ENCODE data around the gene PTPRC.
"Not testable (repeated sequence)": the region's sequence is repeated elsewhere in the genome, so short reads cannot be mapped to it uniquely, and the experiment has no call there.

PTPRC gene, protein sequence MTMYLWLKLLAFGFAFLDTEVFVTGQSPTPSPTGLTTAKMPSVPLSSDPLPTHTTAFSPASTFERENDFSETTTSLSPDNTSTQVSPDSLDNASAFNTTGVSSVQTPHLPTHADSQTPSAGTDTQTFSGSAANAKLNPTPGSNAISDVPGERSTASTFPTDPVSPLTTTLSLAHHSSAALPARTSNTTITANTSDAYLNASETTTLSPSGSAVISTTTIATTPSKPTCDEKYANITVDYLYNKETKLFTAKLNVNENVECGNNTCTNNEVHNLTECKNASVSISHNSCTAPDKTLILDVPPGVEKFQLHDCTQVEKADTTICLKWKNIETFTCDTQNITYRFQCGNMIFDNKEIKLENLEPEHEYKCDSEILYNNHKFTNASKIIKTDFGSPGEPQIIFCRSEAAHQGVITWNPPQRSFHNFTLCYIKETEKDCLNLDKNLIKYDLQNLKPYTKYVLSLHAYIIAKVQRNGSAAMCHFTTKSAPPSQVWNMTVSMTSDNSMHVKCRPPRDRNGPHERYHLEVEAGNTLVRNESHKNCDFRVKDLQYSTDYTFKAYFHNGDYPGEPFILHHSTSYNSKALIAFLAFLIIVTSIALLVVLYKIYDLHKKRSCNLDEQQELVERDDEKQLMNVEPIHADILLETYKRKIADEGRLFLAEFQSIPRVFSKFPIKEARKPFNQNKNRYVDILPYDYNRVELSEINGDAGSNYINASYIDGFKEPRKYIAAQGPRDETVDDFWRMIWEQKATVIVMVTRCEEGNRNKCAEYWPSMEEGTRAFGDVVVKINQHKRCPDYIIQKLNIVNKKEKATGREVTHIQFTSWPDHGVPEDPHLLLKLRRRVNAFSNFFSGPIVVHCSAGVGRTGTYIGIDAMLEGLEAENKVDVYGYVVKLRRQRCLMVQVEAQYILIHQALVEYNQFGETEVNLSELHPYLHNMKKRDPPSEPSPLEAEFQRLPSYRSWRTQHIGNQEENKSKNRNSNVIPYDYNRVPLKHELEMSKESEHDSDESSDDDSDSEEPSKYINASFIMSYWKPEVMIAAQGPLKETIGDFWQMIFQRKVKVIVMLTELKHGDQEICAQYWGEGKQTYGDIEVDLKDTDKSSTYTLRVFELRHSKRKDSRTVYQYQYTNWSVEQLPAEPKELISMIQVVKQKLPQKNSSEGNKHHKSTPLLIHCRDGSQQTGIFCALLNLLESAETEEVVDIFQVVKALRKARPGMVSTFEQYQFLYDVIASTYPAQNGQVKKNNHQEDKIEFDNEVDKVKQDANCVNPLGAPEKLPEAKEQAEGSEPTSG (N-terminal part only)

DNA sequence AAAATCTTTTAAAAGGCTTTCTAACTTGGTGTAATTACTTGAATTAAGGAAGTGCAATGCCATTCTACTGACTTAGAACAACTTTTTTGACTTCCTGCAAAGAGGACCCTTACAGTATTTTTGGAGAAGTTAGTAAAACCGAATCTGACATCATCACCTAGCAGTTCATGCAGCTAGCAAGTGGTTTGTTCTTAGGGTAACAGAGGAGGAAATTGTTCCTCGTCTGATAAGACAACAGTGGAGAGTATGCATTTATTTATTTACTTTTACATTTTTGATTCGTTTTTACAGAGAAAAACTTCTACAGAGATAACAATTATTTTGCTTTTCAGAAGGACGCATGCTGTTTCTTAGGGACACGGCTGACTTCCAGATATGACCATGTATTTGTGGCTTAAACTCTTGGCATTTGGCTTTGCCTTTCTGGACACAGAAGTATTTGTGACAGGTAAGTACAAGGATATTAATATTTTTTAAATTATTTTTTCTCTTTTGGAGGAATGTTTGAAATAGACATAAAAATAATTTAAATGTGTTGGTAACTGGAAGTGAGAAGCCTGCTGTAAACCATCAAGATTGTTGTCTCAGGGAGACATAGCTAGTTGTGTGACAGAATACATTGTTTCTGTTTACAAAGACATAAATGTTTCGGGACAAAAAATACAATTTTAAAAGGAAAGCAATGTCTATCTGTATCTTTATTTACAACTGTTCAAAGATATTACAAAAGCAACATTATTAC is at the start of gene PTPRC:
PTPRC (plus strand) TSS at position 147 of the 742 bp plus-strand sequence; CDS start at position 376, 229 bp downstream.
- no peak for DNase-seq (ENCODE audit: low read depth in 2 of 2, low spot score in 1 of 2)

DNA sequence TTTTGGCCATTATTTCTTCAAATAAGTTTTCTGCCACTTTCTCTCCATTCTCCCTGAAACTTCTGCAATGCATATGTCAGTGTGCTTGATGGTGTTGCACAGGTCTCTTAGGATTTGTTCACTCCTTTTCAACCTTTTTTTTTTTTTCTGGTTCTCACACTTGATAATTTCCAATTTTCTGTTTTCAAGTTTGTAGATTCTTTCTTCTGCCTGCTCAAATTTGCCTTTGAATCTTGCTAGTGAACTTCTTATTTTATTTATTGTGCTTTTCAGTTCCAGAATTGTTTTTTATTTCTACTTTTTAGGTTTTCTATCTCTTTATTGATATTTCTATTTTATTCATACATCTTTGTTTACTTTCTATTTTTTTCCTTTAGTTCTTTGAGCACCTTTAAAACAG is 48.4 kb upstream of the PTPRC start:
- DNase-seq (ENCODE audit: low read depth in 2 of 2, low spot score in 1 of 2) = no peak

DNA sequence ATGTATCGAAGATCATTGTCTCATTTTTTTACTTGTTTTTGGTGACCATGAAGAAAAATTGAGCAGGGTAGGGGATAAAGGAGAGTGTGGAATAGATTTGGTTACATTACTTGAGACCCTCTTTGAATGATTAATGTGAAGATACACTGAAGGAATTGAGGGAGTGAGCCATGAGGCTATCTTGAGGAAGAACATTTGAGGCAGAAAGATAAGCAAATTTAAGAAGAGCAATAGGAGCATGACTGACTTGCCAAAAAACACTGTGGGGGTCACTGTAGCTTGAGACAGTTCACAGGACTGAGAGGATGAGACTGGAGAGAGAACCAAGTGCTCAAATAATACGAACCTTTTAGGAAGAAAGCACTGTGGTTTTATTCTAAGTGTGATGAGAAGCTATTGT is 43.1 kb upstream of the PTPRC start:
- DNase-seq (ENCODE audit: low read depth in 2 of 2, low spot score in 1 of 2) = no peak

DNA sequence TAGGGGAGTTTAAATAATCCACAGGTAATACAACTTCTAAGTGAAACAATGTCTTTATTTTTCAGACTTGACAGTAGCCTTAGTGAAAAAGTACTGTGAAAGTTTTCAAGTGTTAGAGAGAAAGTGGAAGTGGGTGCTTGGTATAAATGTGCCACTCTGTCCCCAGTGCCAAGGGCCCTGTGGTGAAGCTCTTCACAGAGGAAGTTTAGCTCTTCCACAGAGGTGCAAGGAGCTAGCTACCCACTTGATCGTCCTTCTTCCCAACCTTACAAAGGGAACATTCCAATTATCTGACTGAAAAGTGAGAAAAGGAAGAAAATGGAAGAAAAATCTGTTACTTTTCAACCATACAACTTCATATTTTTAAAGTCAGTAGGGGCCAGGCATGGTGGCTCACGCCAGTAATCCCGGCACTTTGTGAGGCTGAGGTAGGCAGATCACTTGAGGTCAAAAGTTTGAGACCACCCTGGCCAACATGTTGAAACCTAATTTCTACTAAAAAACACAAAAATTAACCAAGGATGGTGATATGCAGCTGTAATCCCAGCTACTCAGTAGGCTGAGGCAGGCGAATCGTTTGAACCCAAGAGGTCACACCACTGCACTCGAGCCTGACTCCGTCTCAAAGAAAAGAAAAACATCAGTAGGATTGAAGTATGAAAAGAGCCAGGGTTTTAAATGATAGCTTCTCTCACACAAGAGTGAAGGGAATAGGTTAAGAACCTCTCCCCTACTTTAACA is 41.0 kb upstream of the PTPRC start:
- DNase-seq (ENCODE audit: low read depth in 2 of 2, low spot score in 1 of 2) = no peak

DNA sequence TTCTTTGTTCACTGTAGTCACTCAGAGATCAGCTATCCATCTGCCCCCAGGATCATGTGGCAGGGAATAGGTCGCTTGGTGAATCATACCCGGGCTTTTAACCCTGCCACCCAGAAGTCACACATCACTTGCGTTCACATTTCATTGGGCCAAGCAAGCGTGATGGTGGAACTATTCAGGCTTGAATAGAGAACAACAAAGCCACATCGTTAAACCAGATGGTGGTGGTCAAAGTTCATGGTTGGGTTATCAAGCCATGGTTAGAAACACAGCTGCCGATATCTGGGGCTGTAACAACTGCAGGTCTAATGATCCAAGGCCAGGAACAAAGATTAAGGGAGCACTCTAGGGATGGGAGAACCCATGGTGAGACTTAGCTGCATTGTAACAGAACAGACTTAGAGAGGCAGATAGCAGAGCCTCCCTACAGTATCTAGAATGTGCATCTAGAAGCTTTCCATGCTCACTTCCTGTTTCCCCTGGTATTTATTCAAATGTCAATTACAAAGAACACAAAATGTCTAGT is 40.0 kb upstream of the PTPRC start:
- no peak for DNase-seq (ENCODE audit: low read depth in 2 of 2, low spot score in 1 of 2)

DNA sequence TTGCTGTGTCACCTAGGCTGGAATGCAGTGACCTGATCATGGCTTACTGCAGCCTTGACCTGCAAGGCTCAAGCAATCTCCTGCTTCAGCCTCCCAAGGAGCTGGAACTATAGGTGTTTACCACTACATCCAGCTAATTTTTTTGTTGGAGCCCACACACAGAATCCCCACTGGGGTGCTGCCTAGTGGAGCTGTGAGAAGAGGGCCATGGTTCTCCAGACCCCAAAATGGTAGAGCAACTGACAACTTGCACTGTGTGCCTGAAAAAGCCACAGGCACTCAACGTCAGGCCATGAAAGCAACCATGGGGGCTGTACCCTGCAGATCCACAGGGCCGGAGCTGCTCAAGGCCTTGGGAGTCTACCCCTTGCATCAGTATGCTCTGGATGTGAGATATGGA is 39.1 kb upstream of the PTPRC start:
- DNase-seq (ENCODE audit: low read depth in 2 of 2, low spot score in 1 of 2) = no peak

DNA sequence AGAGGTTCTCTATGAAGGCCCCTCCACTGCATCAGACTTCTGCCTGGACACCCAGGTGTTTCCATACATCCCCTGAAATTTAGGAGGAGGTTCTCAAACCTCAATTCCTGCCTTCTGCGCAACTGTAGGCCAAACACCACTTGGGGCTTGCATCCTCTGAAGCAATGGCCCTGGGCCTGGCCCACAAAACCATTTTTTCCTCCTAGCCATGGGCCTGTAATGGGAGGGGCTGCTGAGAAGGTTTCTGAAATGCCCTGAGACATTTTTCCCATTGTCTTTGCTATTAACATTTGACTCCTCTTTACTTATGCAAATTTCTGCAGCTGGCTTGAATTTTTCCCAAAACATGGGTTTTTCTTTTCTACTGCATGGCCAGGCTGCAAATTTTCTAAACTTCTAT is 37.9 kb upstream of the PTPRC start:
- DNase-seq (ENCODE audit: low read depth in 2 of 2, low spot score in 1 of 2) = no peak

DNA sequence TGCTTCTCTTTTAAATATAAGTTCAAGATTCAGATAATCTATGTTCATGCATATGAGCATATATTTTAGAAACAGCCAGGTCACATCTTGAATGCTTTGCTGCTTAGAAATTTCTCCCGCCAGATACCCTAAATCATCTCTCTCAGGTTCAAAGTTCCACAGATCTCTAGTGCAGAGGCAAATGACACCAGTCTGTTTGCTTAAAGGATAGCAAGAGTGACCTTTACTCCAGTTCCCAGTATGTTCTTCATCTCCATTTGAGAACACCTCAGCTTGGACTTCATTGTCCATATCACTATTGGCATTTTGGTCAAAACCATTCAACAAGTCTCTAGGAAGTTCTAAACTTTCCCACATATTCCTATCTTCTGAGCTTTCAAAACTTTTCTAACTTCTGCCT is 37.5 kb upstream of the PTPRC start:
- DNase-seq (ENCODE audit: low read depth in 2 of 2, low spot score in 1 of 2) = not testable (repeated sequence)

DNA sequence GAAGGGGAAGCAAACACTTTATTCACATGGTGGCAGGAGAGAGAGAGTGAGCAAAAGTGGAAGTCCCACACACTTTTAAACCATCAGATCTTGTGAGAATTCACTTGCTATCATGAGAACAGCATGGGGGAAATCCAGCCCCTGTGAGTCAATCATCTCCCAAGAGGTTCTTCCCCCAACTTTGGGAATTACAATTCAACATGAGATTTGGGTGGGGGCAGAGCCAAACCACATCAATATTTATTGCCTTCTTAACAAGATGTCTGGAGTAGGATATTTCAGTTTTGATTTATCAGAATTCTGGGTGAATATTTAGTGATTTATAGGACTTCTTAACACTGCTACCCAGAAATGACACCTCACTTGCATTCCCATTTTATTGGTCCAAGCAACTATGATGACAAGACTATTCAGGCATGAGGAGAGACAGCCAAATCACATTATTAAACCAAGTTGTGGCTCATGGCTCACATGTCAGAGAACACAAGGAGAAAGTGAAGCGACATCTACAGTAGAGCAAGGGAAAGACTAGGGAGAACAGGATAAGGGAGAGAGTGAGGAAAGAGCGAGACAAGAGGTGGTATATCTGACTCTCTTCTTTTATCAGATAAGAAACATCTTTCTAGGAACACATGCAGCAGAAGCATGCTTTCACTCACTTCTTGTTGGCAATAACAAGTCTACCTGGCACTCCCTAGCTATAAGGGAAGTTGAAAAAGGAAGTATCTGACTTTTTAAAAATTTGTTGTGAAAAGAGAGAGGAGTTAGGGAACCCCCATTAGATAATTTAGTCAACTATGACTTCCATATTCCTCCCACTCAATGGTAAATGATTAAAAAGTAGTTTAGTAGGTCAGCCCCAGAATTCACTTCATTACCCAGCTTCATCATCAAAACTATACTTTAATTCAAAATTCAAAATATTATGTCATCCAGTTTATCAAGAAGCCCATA is 36.6 kb upstream of the PTPRC start:
- DNase-seq (ENCODE audit: low read depth in 2 of 2, low spot score in 1 of 2) = no peak

DNA sequence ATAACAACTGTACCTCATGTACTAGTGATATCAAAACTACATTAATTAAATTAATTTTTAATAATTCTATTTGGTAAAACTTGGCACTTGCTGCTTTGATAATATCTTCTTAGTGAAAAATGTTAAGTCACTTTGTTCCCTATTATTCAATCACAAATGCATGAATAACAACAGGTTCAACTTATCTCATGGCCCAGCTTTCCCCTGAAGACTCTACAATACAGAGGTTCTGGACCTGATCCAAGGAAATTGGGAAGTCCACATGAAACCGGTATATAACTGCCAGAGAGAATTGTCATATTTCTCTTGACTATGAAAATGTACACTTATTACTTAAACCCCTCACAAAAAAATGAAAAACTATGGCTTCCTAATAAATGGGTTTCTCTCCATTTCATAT is 33.9 kb upstream of the PTPRC start:
- DNase-seq (ENCODE audit: low read depth in 2 of 2, low spot score in 1 of 2) = no peak

DNA sequence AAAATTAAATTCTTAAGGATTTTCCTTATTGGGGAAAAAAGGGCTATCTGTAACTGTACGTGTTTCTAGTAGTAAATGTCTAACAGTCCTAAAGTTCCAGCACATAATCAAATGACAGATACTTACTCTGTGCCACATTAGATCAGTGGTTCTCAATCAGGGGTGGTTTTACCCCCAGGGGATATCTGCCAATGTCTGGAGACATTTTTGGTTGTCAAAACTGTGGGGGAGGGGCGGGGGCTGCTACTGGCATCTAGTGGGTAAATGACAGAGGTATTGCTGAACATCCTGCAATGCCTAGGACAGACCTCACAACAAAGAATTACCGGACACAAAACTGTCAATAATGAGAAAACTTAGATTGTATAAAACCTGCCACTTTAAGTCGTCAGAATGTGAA is 33.4 kb upstream of the PTPRC start:
- no peak for DNase-seq (ENCODE audit: low read depth in 2 of 2, low spot score in 1 of 2)

DNA sequence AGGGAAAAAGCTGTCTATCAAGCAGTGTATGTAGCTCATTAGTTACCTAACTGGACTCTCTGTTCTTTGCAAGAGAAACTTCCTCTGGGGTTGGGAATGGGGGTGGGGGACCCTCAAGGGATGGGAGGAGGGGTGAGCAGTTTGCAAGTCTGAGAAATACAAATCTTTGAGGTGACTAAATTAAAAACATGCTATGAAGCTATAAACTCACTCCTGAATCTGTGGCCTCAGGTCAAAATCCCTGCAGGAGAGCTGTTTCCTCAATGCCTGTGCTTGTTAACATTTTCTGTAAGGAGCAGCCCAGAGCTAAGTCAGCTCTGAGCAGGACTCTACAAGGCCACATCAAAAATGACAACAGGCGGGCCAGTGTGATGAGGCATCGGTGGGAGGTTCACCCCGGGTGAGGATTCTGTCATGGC is 32.8 kb upstream of the PTPRC start:
- no peak for DNase-seq (ENCODE audit: low read depth in 2 of 2, low spot score in 1 of 2)

DNA sequence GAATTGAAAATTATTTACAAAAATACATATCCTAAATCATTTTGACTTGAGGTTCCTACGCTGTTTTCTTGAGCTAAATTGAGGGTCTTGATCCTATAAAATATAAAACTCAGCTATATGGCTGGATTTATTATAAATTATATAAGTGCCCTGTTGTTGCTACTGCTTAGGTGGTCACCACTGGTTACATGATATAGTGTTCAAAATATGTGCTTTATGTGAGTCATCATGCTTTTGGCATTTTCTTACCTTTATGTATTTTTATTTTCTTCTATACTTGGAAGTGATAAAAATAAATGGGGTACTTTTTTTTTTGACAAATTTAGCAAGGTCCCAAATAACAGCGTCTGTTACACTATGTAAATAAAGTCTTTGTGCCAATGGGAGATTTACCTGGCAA is 31.1 kb upstream of the PTPRC start:
- no peak for DNase-seq (ENCODE audit: low read depth in 2 of 2, low spot score in 1 of 2)

DNA sequence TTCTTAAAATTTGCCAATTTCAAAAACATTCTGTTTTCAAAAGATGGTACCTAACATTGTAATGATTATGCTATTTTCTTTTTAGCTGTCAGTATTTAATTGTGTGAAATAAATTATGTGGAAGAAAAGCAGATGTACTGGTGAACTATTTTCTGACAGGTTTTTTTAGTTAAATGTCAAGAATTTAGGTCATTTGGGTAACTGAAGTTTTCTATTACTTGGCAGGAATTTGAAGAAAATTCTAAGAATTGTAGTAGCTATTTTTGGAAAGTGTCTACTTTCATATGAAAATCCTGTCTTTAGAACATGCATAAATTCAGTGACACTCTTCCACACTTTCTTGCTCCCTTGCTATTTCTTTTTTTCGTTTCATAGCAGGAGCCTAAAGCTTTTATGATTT is 28.5 kb upstream of the PTPRC start:
- DNase-seq (ENCODE audit: low read depth in 2 of 2, low spot score in 1 of 2) = no peak

DNA sequence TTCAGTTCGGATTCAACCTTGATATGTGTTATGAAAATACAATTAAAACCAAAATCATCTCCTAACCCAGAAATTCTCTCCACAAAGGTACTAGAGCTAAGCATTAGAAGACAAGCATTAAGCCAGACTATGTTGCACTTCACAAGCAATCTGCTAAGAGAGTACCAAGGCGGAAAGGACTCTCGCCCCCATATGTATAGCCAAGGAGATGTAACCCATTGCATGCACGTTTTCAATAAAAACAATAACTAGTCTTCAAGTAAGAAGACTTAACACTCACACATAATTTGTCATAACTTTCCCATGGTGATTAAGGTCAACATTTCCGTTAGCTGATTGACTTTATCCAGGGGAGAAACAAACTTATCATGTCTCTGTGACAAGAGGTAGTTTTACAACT is 27.6 kb upstream of the PTPRC start:
- no peak for DNase-seq (ENCODE audit: low read depth in 2 of 2, low spot score in 1 of 2)

DNA sequence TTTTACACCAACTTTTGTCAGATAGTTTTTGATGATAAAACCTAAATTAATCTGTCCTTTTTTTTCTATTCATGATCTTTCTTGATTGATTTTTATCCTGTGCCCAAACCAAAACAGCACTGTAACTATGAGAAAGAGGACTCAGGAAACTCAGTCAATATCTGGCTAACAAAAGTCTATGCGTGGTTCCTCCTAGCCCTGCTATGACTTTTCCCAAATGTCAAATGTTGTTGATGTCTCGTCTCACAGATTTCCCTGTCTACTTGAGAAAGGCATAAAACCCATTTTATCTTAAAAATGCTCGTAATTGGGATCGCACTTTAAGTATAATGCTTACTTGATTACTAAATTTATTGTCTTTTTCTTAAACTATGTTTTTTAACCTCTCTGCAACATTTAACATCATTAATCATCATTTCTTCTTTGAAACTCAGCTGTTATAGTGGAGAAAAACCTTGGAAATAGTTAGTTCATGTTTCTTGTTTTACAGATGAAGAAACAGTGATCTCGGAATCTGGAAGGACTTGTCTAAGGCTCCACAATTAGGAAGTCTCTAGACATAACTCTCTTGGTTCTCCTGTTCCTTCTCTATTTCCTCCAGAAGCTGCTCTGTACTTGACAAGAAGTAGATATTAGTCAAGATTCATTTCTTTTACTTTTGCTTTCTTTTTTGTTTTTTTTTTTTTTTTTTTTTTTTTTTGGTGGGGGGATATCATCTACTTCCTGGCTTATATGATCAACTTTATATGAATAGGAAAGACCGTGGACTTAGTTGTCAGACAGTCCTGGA is 26.2 kb upstream of the PTPRC start:
- no peak for DNase-seq (ENCODE audit: low read depth in 2 of 2, low spot score in 1 of 2)

DNA sequence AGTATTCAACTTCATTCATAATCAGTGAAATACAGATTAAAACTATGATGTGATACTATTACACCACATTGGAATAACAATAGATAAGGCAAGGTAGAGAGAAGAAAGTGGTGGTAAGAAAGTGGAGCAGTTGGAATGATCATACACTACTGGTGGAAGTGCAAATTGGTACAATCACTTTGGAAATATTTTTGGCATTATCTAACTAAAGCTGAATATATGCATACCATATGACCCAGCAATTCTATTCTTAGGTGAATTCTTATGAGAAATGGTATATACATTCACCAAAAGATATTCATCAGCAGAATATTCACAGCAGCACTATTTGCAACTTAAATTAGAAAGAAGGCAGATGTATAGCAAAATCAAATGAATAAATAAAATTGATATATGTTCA is 21.4 kb upstream of the PTPRC start:
- DNase-seq (ENCODE audit: low read depth in 2 of 2, low spot score in 1 of 2) = no peak

Measured in stimulated activated CD8-positive, alpha-beta memory T cell treated with anti-CD3 and anti-CD28 coated beads, Interleukin-4, amount 100 ng/mL, for 4 hours (primary cell).